GM23248 (cell line): ENCODE results near the gene WSCD1. TPM values are rescaled to one million over a fixed set of nuclear protein-coding genes. Genes with fewer than 3 reads are reported as not detected.

Source experiments
- DNase-seq: peaks from one replicate; pipeline ENCODE4 v3.0.0-alpha.2; 2015
- H2AFZ ChIP-seq: fragments of 200-600 bp; sonication (generic); 2 replicates; pipeline ENCODE4 v1.6.1; 2016; ENCODE audit warnings: antibody characterized with exemption
- H3F3A ChIP-seq: fragments of 200-600 bp; sonication (generic); 2 replicates; pipeline ENCODE4 v1.6.1; 2016; ENCODE audit warnings: mild to moderate bottlenecking, antibody characterized with exemption, mixed run types; ENCODE audit not compliant: insufficient read depth
- H3K27ac ChIP-seq: fragments of 200-600 bp; sonication (generic); 2 replicates; pipeline ENCODE4 v1.5.1; 2016; ENCODE audit warnings: mild to moderate bottlenecking
- H3K27me3 ChIP-seq: fragments of 200-600 bp; sonication (generic); replicated peaks from 2 replicates; pipeline ENCODE4 v1.6.1; 2016; ENCODE audit warnings: mild to moderate bottlenecking; ENCODE audit not compliant: insufficient read depth
- H3K36me3 ChIP-seq: fragments of 200-600 bp; sonication (generic); 2 replicates; pipeline ENCODE4 v1.6.1; 2016; ENCODE audit warnings: low read depth, mild to moderate bottlenecking
- H3K4me1 ChIP-seq: fragments of 200-600 bp; sonication (generic); 2 replicates; pipeline ENCODE4 v1.6.1; 2016; ENCODE audit warnings: mild to moderate bottlenecking; ENCODE audit not compliant: insufficient read depth
- H3K4me2 ChIP-seq: fragments of 200-600 bp; sonication (generic); one replicate; pipeline ENCODE4 v1.6.1; 2016; ENCODE audit warnings: mild to moderate bottlenecking; ENCODE audit not compliant: unreplicated experiment
- H3K4me3 ChIP-seq: fragments of 200-600 bp; sonication (generic); 2 replicates; pipeline ENCODE4 v1.5.1; 2016; ENCODE audit warnings: mild to moderate bottlenecking
- H3K79me2 ChIP-seq: fragments of 200-600 bp; sonication (generic); 2 replicates; pipeline ENCODE4 v1.6.1; 2016; ENCODE audit warnings: mild to moderate bottlenecking; ENCODE audit not compliant: insufficient read depth
- H3K9ac ChIP-seq: fragments of 200-600 bp; sonication (generic); 2 replicates; pipeline ENCODE4 v1.6.1; 2016; ENCODE audit warnings: mild to moderate bottlenecking
- H3K9me2 ChIP-seq: fragments of 200-600 bp; sonication (generic); 2 replicates; pipeline ENCODE4 v1.6.1; 2016; ENCODE audit warnings: mixed run types, mild to moderate bottlenecking, moderate library complexity; ENCODE audit not compliant: insufficient read depth
- H3K9me3 ChIP-seq: fragments of 200-600 bp; sonication (generic); one replicate; pipeline ENCODE4 v1.6.1; 2017; ENCODE audit warnings: low read depth
- H4K20me1 ChIP-seq: fragments of 200-600 bp; sonication (generic); 2 replicates; pipeline ENCODE4 v1.6.0; 2016; ENCODE audit not compliant: insufficient read depth
- EZH2 ChIP-seq: fragments of 200-600 bp; sonication (generic); IDR thresholded peaks from 2 replicates; pipeline ENCODE4 v1.6.1; 2018; ENCODE audit warnings: antibody characterized with exemption, mild to moderate bottlenecking; ENCODE audit not compliant: insufficient read depth, poor library complexity, severe bottlenecking
- EZH2phosphoT487 ChIP-seq: fragments of 200-600 bp; sonication (generic); IDR thresholded peaks from 2 replicates; pipeline ENCODE4 v1.6.1; 2018; ENCODE audit warnings: antibody characterized with exemption, moderate library complexity, mild to moderate bottlenecking, low read depth; ENCODE audit not compliant: insufficient read depth
- WGBS, 2 experiments: methylation state at CpG; one replicate each; pipeline ENCODE4 v1.1.6; 2015 to 2017; ENCODE audit warnings: low lambda C conversion rate in 2 of 2, low coverage in 1 of 2; ENCODE audit errors: missing lambda C conversion rate in 2 of 2; 5-methylcytosine and 5-hydroxymethylcytosine counted together
- in situ Hi-C: fragments of 300-500 bp; cut with MboI; formaldehyde crosslinking; loops from 2 replicates; pipeline ENCODE4 v1.15.0; 2020
- polyA plus RNA-seq: library from polyadenylated mRNA; unstranded; fragments of >200 nt; fragmentation: Nextera tagmentation; extraction: Ambion mirVana; gene quantifications from 2 replicates; pipeline ENCODE4 v1.2.1, GENCODE V29; 2016
- total RNA-seq: library from RNA; depleted of rRNA; stranded (reverse); fragments of >200 nt; shearing (Covaris generic); gene quantifications from 2 replicates; pipeline ENCODE4 v1.2.3, GENCODE V29; 2014

WSCD1 gene
- total and polyA plus RNA-seq, 2 experiments from 2014 or later = 0.11 TPM; not detected in 1

- H3K79me2 ChIP-seq = no peaks in the 10 kb centered on the region
- H3K4me3 ChIP-seq = no peak overlapping the region
- in situ Hi-C loops = no loop called here
- no peaks in the 10 kb centered on the region for H3K27me3 ChIP-seq
- 38 to 47% methylated on average over 4 of the region's 4 CpGs for WGBS, 2 experiments
- no peaks in the 10 kb centered on the region for H3F3A ChIP-seq
- no peak overlapping the region for H3K27ac ChIP-seq
- H3K9me2 ChIP-seq = no peaks in the 10 kb centered on the region
- H3K9ac ChIP-seq = no peak overlapping the region
- no peaks in the 10 kb centered on the region for H4K20me1 ChIP-seq
- H2AFZ ChIP-seq = no peak overlapping the region
- no peaks in the 10 kb centered on the region for H3K36me3 ChIP-seq
- no peak overlapping the region for H3K4me2 ChIP-seq
- TF ChIP-seq EZH2 = no peak
- TF ChIP-seq EZH2phosphoT487 = no peak
- H3K4me1 ChIP-seq = no peaks in the 10 kb centered on the region
- H3K9me3 ChIP-seq = no peaks in the 10 kb centered on the region
- DNase-seq = no peak
Observed at GRCh38 chr17:6088141-6088540, 18.0 kb downstream of the WSCD1 start.

GRCh38 chr17:6090253-6090652 is 20.1 kb downstream of the WSCD1 start:
- in situ Hi-C loops = no loop called here
- H4K20me1 ChIP-seq = no peaks in the 10 kb centered on the region
- 56 to 66% methylated on average over 18 to 20 of the region's 20 CpGs for WGBS, 2 experiments

DNA sequence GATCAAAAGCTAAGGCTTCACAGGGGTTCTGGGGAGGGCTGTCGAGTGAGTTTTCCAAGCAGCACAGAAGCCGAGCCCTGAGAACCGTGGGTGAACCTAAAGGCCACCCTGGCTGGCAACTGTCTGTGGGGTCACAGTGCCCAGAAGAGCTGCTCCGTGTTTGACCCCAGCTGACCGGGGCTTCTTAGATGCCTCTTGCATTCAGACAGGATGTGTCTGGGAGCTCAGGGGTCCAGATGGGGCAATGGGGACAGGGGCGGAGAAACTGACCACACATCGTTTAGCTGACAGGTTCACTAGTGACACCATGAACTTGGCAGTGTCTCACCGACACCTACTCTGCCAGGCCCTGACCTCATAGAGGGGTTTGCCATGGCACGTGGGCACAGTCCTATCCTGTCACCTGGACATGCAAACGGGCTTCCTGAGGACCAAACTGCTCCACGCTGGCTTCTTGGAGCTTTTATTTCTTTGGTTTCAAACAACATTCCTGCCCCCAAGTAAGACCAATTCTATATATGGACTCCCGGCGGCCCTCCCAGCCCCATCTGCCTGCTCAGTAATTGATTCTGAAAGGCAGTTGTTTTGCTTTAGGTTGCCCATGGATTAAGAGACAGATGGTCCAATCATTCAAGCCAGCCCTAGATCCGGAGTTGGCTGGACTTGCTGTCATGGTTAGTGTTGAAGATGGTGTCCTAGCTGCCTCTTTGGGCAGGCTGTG is 22.2 kb downstream of the WSCD1 start:
- WGBS, 2 experiments = 46% methylated on average over 14 of the region's 14 CpGs
- TF ChIP-seq EZH2 (no peak), EZH2phosphoT487 (no peak)
- no peaks in the 10 kb centered on the region for H3K79me2 ChIP-seq
- H3K9me3 ChIP-seq = no peaks in the 10 kb centered on the region
- DNase-seq = no peak
- no peak overlapping the region for H3K4me2 ChIP-seq
- H2AFZ ChIP-seq = no peak overlapping the region
- no peaks in the 10 kb centered on the region for H3K4me1 ChIP-seq
- no peaks in the 10 kb centered on the region for H4K20me1 ChIP-seq
- H3K27me3 ChIP-seq = no peaks in the 10 kb centered on the region
- no peak overlapping the region for H3K27ac ChIP-seq
- H3K4me3 ChIP-seq = no peak overlapping the region
- no peaks in the 10 kb centered on the region for H3K9me2 ChIP-seq
- H3F3A ChIP-seq = no peaks in the 10 kb centered on the region
- H3K9ac ChIP-seq = no peak overlapping the region
- in situ Hi-C loops = no loop called here
- H3K36me3 ChIP-seq = no peaks in the 10 kb centered on the region

More at GRCh38 chr17:6090253-6090652, 20.1 kb downstream of the WSCD1 start:
- no peak for TF ChIP-seq EZH2
- TF ChIP-seq EZH2phosphoT487 = no peak
- no peaks in the 10 kb centered on the region for H3K79me2 ChIP-seq
- no peaks in the 10 kb centered on the region for H3F3A ChIP-seq
- H3K27ac ChIP-seq = no peak overlapping the region
- no peak overlapping the region for H2AFZ ChIP-seq
- no peaks in the 10 kb centered on the region for H3K9me3 ChIP-seq
- H3K4me1 ChIP-seq = no peaks in the 10 kb centered on the region
- no peaks in the 10 kb centered on the region for H3K36me3 ChIP-seq
- no peaks in the 10 kb centered on the region for H3K27me3 ChIP-seq
- no peak for DNase-seq
- no peaks in the 10 kb centered on the region for H3K9me2 ChIP-seq
- no peak overlapping the region for H3K9ac ChIP-seq
- H3K4me2 ChIP-seq = no peak overlapping the region
- no peak overlapping the region for H3K4me3 ChIP-seq

GRCh38 chr17:6092903-6093468 is 22.8 kb downstream of the WSCD1 start:
- no peak for TF ChIP-seq EZH2
- no peak for TF ChIP-seq EZH2phosphoT487
- no peak overlapping the region for H3K4me3 ChIP-seq
- no peak for DNase-seq
- H2AFZ ChIP-seq = no peak overlapping the region
- no peaks in the 10 kb centered on the region for H4K20me1 ChIP-seq
- H3K9me3 ChIP-seq = no peaks in the 10 kb centered on the region
- H3K4me2 ChIP-seq = no peak overlapping the region
- H3K36me3 ChIP-seq = no peaks in the 10 kb centered on the region
- H3K9me2 ChIP-seq = no peaks in the 10 kb centered on the region
- H3K4me1 ChIP-seq = no peaks in the 10 kb centered on the region
- 46 to 53% methylated on average over 11 of the region's 11 CpGs for WGBS, 2 experiments
- no peaks in the 10 kb centered on the region for H3K79me2 ChIP-seq
- H3K9ac ChIP-seq = no peak overlapping the region
- in situ Hi-C loops = no loop called here
- no peak overlapping the region for H3K27ac ChIP-seq
- no peaks in the 10 kb centered on the region for H3F3A ChIP-seq
- no peaks in the 10 kb centered on the region for H3K27me3 ChIP-seq
